Left ventricle myocardium inferior (tissue), 1 donor: Measurements from ENCODE around the gene PRRG3. TPM values are rescaled to one million over a fixed set of nuclear protein-coding genes. Genes with fewer than 3 reads are reported as not detected.

Experiments
- DNase-seq: peaks from one replicate; pipeline ENCODE4 v3.0.0-alpha.2; 2020
- H3K27ac ChIP-seq: fragments of 200-600 bp; replicated peaks from 2 replicates; pipeline ENCODE4 v1.8.0; 2021
- H3K27me3 ChIP-seq: fragments of 200-600 bp; 2 replicates; pipeline ENCODE4 v1.8.0; 2021; ENCODE audit warnings: low read depth
- H3K36me3 ChIP-seq: fragments of 200-600 bp; 2 replicates; pipeline ENCODE4 v1.8.0; 2021
- H3K4me1 ChIP-seq: fragments of 200-600 bp; 2 replicates; pipeline ENCODE4 v1.8.0; 2021
- H3K4me3 ChIP-seq: fragments of 200-600 bp; 2 replicates; pipeline ENCODE4 v1.8.0; 2021; ENCODE audit warnings: mild to moderate bottlenecking, moderate library complexity
- H3K9me3 ChIP-seq: fragments of 200-600 bp; replicated peaks from 2 replicates; pipeline ENCODE4 v1.8.0; 2021
- CTCF ChIP-seq: fragments of 200-600 bp; IDR thresholded peaks from 2 replicates; pipeline ENCODE4 v1.8.0; 2021; ENCODE audit warnings: antibody characterized with exemption, mild to moderate bottlenecking, borderline replicate concordance
- intact Hi-C: fragments of 100-400 bp; cut with micrococcal nuclease; formaldehyde crosslinking; loops from one replicate; pipeline ENCODE4 v1.11.0; 2022
- total RNA-seq: library from RNA; stranded (reverse); fragmentation: NEBNext Ultra II Directional; extraction: Animal tissue kit (Norgen Biotek cat#: 25700); gene quantifications from one replicate; pipeline ENCODE4 v1.2.1, GENCODE V29; 2021
- donor health status: DM: no; HTN: yes; CAD: no; lungs with severe emphysema.

PRRG3 gene
- total RNA-seq, 1 donor from 2014 or later = 2.7 TPM

- no peaks in the 10 kb centered on the region for H3K27me3 ChIP-seq
- DNase-seq = no peak
- no peaks in the 10 kb centered on the region for H3K36me3 ChIP-seq
- no peaks in the 10 kb centered on the region for H3K4me1 ChIP-seq
- intact Hi-C loops = no loop called here
- H3K9me3 ChIP-seq = no peaks in the 10 kb centered on the region
- H3K4me3 ChIP-seq = no peak within 1 kb of the TSS
- H3K27ac ChIP-seq = no peak within 1 kb of the TSS
- no peak for TF ChIP-seq CTCF
Observed at GRCh38 chrX:151715752-151716151, 20.5 kb downstream of the PRRG3 start, which contains the start of gene FATE1. Gene FATE1, plus strand, starts transcription at chrX:151716035. Its CDS starts 85 bp downstream, at chrX:151716120.

DNA sequence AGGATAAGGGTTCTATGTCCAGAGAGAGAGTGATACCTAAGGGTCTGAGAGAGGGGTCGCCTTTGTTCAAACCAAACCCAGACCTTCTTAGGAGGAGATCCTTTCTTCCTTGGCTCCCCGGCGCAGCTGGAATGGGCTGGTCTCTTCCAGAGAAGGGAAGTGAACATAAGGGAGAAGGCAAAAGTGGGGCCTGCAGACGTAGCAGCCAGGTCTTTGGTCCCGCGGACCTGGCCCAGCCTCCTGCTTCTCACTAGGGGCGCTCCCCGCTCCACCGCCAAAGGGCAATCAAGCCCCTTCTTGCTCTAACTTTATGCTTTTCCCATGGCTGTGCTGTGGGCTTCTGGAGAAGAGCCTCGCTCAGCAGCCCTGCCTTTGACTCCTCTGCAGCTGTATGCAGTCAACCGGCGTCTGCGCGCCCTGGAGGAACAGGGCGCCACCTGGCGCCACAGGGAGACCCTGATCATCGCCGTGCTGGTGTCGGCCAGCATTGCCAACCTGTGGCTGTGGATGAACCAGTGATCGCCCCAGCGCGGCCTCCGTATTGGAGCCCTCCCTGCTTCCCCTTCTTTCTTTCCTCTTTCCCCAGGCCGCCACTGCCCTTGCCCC is 27.1 kb downstream of the PRRG3 start:
- Histone ChIP-seq H3K4me3 (no peak overlapping the region), H3K27ac (peak overlapping the region; percentile 50), H3K4me1 (peaks cover 22% of the 10 kb centered on the region), H3K9me3 (no peaks in the 10 kb centered on the region), H3K36me3 (no peaks in the 10 kb centered on the region), H3K27me3 (no peaks in the 10 kb centered on the region)
- DNase-seq = peak; percentile 24
- peak; percentile 55 for TF ChIP-seq CTCF
- intact Hi-C loops = no loop called here

- DNase-seq = no peak
- intact Hi-C loops = no loop called here
- H3K9me3 ChIP-seq = no peaks in the 10 kb centered on the region
- no peak overlapping the region for H3K4me3 ChIP-seq
- no peak for TF ChIP-seq CTCF
- H3K27ac ChIP-seq = peak overlapping the region; percentile 54
- H3K27me3 ChIP-seq = no peaks in the 10 kb centered on the region
- no peaks in the 10 kb centered on the region for H3K36me3 ChIP-seq
- peaks cover 22% of the 10 kb centered on the region for H3K4me1 ChIP-seq
Observed at GRCh38 chrX:151723156-151723760, 28.0 kb downstream of the PRRG3 start.

- no peak for TF ChIP-seq CTCF
- Histone ChIP-seq H3K27ac (peak overlapping the region; percentile 54), H3K36me3 (no peaks in the 10 kb centered on the region), H3K27me3 (no peaks in the 10 kb centered on the region), H3K4me1 (peaks cover 22% of the 10 kb centered on the region), H3K9me3 (no peaks in the 10 kb centered on the region), H3K4me3 (no peak overlapping the region)
- intact Hi-C loops = no loop called here
- no peak for DNase-seq
Observed at GRCh38 chrX:151724563-151725337, 29.5 kb downstream of the PRRG3 start.

GRCh38 chrX:151725338-151725614 is 30.0 kb downstream of the PRRG3 start:
- peak overlapping the region; percentile 54 for H3K27ac ChIP-seq
- intact Hi-C loops = no loop called here
- TF ChIP-seq CTCF = no peak
- no peaks in the 10 kb centered on the region for H3K27me3 ChIP-seq
- H3K4me3 ChIP-seq = no peak overlapping the region
- no peak for DNase-seq
- H3K9me3 ChIP-seq = no peaks in the 10 kb centered on the region
- H3K36me3 ChIP-seq = no peaks in the 10 kb centered on the region
- peaks cover 22% of the 10 kb centered on the region for H3K4me1 ChIP-seq
